ENCODE data around the gene CDC42BPB.

CDC42BPB gene

DNA sequence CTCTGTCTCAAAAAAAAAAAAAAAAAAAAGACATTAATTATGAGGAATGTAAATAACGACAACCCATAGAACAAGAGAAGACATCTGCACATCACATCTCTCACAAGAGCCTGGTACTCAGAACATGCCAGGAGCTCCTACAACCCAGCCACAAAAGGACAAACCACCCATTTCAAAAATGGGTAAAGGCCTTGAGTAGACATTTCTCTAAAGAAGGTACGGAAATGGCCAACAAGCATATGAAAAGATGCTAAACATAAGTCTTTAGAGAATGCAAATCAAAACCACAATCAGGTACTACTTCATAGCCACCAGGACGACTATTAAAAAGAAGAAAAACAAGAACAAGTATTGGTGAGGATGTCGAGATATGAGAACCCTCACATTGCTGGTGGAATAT, 121.6 kb downstream of the CDC42BPB start:
- H3K4me2 ChIP-seq (ENCODE audit: low read length), result peak overlapping the region; percentile 70

DNA sequence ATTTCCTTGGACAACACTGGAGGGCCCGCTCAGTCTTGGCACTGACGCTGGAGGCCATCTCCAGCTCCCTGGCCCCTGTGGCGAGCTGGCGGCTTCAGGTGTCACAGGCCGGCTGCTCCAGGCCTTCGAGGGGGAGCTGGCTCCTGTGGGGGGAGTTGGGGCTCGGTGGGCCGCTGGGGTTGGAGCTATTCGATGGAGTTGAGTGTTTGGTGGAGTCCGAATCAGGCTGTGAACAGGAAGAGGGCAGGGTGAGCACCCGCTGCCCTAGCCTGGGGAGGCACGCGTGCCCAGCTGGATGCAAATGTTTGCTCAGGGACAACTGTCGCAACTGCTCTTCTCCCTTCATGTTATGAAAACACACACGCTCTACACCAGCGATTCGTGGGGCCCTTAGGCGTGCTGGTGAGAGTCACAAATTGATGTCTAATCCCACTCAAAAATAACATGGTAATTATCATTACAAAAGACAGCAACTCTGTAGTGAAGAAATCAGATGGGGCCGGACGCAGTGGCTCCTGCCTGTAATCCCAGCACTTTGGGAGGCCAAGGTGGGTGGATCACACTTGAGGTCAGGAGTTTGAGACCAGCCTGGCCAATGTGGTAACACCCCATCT, 123.6 kb downstream of the CDC42BPB start:
- peaks cover 22% of the 10 kb centered on the region for H3K79me2 ChIP-seq (ENCODE audit: control insufficient read depth, low read length)
- H3K4me2 ChIP-seq (ENCODE audit: low read length), result peak overlapping the region; percentile 70
- peak overlapping the region; percentile 52 for H3K4me3 ChIP-seq (ENCODE audit: low read length)
- H3K9me2 ChIP-seq (replicated peaks; ENCODE audit: control insufficient read depth, low read length), result no peaks in the 10 kb centered on the region
- no peaks in the 10 kb centered on the region for H4K20me1 ChIP-seq (ENCODE audit: control insufficient read depth, insufficient read depth, low read depth, low read length)
- peaks cover 92% of the 10 kb centered on the region for H3K4me1 ChIP-seq (ENCODE audit: control insufficient read depth, low read length)
- no peaks in the 10 kb centered on the region for H3K9me3 ChIP-seq (ENCODE audit: control insufficient read depth, insufficient read depth, low read length)
- no peaks in the 10 kb centered on the region for H3K27me3 ChIP-seq (ENCODE audit: control insufficient read depth, low read length)
- TF ChIP-seq, protein P1, sequence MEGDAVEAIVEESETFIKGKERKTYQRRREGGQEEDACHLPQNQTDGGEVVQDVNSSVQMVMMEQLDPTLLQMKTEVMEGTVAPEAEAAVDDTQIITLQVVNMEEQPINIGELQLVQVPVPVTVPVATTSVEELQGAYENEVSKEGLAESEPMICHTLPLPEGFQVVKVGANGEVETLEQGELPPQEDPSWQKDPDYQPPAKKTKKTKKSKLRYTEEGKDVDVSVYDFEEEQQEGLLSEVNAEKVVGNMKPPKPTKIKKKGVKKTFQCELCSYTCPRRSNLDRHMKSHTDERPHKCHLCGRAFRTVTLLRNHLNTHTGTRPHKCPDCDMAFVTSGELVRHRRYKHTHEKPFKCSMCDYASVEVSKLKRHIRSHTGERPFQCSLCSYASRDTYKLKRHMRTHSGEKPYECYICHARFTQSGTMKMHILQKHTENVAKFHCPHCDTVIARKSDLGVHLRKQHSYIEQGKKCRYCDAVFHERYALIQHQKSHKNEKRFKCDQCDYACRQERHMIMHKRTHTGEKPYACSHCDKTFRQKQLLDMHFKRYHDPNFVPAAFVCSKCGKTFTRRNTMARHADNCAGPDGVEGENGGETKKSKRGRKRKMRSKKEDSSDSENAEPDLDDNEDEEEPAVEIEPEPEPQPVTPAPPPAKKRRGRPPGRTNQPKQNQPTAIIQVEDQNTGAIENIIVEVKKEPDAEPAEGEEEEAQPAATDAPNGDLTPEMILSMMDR (IDR thresholded peaks at IDR 0.05; ENCODE audit: low read depth, low read length, poor library complexity, severe bottlenecking), result no peak
- TF ChIP-seq EZH2phosphoT487 (IDR thresholded peaks at IDR 0.05; ENCODE audit: borderline replicate concordance, low read length), result no peak
- peaks cover 31% of the 10 kb centered on the region for H3F3A ChIP-seq (ENCODE audit: control insufficient read depth, insufficient read depth)
- H3K27ac ChIP-seq (ENCODE audit: low read depth, low read length), result peak overlapping the region; percentile 93
- peaks cover 18% of the 10 kb centered on the region for H3K36me3 ChIP-seq (ENCODE audit: control insufficient read depth, low read length)

More for the DNA sequence above, 121.6 kb downstream of the CDC42BPB start:
- H3K36me3 ChIP-seq (ENCODE audit: control insufficient read depth, low read length), result peaks cover 14% of the 10 kb centered on the region
- H3K27ac ChIP-seq (ENCODE audit: low read depth, low read length), result peak overlapping the region; percentile 93
- peaks cover 31% of the 10 kb centered on the region for H3F3A ChIP-seq (ENCODE audit: control insufficient read depth, insufficient read depth)
- H3K9me2 ChIP-seq (replicated peaks; ENCODE audit: control insufficient read depth, low read length), result no peaks in the 10 kb centered on the region
- H3K4me1 ChIP-seq (ENCODE audit: control insufficient read depth, low read length), result peaks cover 83% of the 10 kb centered on the region
- H3K79me2 ChIP-seq (ENCODE audit: control insufficient read depth, low read length), result peaks cover 8% of the 10 kb centered on the region
- TF ChIP-seq, protein P1 (IDR thresholded peaks at IDR 0.05; ENCODE audit: low read depth, low read length, poor library complexity, severe bottlenecking), result no peak
- no peak for TF ChIP-seq EZH2phosphoT487 (IDR thresholded peaks at IDR 0.05; ENCODE audit: borderline replicate concordance, low read length)
- peak overlapping the region; percentile 61 for H3K4me3 ChIP-seq (ENCODE audit: low read length)
- H3K27me3 ChIP-seq (ENCODE audit: control insufficient read depth, low read length), result no peaks in the 10 kb centered on the region
- no peaks in the 10 kb centered on the region for H4K20me1 ChIP-seq (ENCODE audit: control insufficient read depth, insufficient read depth, low read depth, low read length)
- H3K9me3 ChIP-seq (ENCODE audit: control insufficient read depth, insufficient read depth, low read length), result no peaks in the 10 kb centered on the region

DNA sequence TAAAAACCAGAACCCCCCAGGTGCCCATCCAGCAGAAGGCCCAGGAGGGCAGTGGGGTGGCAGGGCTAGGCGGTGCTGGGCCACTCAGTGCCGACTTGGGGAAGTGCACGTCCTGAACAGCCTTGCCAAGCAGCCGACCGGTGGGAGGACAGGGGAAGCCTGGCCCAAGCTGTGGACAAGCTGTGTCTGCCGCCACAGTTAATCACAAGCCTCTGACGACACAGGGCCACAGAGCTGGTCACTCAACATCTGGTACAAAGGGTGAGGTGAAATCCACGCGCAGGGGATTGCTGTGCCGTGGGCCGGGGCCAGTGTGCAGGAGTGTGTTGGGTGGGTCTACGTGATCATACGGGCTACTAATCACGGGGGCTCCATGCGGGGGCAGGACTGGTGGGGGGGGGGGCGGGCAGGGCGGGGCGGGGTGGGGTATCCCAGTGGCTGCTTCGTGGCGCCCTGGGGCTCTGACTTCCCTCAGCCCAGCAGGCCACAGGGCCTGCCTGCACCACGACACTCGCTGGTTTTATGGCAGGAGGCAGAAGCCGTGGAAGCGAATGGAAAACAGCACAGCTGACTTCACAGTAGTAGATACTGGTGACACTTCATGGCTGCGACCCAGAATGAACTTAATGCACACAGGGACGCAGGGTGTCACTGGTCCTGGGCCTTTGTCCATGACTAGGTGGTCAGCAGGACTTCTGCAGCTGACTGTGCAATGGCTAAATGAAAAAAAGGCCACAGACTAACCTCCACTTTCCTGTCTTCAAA, 124.7 kb downstream of the CDC42BPB start:
- H3F3A ChIP-seq (ENCODE audit: control insufficient read depth, insufficient read depth), result peaks cover 31% of the 10 kb centered on the region
- H3K27me3 ChIP-seq (ENCODE audit: control insufficient read depth, low read length), result no peaks in the 10 kb centered on the region; the same call in 1 of the 2 replicates
- peak overlapping the region; percentile 52 for H3K4me3 ChIP-seq (ENCODE audit: low read length)
- peaks cover 18% of the 10 kb centered on the region for H3K36me3 ChIP-seq (ENCODE audit: control insufficient read depth, low read length)
- no peaks in the 10 kb centered on the region for H3K9me3 ChIP-seq (ENCODE audit: control insufficient read depth, insufficient read depth, low read length)
- H3K79me2 ChIP-seq (ENCODE audit: control insufficient read depth, low read length), result peaks cover 24% of the 10 kb centered on the region
- peaks cover 95% of the 10 kb centered on the region for H3K4me1 ChIP-seq (ENCODE audit: control insufficient read depth, low read length)
- peak overlapping the region; percentile 70 for H3K4me2 ChIP-seq (ENCODE audit: low read length)
- no peaks in the 10 kb centered on the region for H3K9me2 ChIP-seq (replicated peaks; ENCODE audit: control insufficient read depth, low read length)
- H3K27ac ChIP-seq (ENCODE audit: low read depth, low read length), result peak overlapping the region; percentile 93
- TF ChIP-seq EZH2phosphoT487 (IDR thresholded peaks at IDR 0.05; ENCODE audit: borderline replicate concordance, low read length), result no peak
- TF ChIP-seq, protein P1 (IDR thresholded peaks at IDR 0.05; ENCODE audit: low read depth, low read length, poor library complexity, severe bottlenecking), result no peak
- H4K20me1 ChIP-seq (ENCODE audit: control insufficient read depth, insufficient read depth, low read depth, low read length), result no peaks in the 10 kb centered on the region

Data from DOHH2 (cell line).